Mammary epithelial cell (primary cell): ENCODE results near the gene XPO4.

Experiments
- CTCF ChIP-seq, 2 donors: IDR thresholded peaks in 1 of 2; conservative IDR thresholded peaks in 1 of 2; 2 replicates each; pipeline ENCODE4 v1.5.1; 2011 to 2012; ENCODE audit warnings: inconsistent platforms in 2 of 2, low read length in 2 of 2, mild to moderate bottlenecking in 2 of 2, control low read depth in 1 of 2, low read depth in 1 of 2; ENCODE audit not compliant: insufficient read depth in 1 of 2; ENCODE audit errors: extremely low read depth in 1 of 2
- EZH2 ChIP-seq: IDR thresholded peaks from 2 replicates; pipeline ENCODE4 v1.6.1; 2012; ENCODE audit warnings: low read length, inconsistent platforms, borderline replicate concordance

- TF ChIP-seq CTCF (conservative IDR thresholded peaks at IDR 0.05 in 1 of 2, IDR thresholded peaks at IDR 0.05 in 1 of 2; ENCODE audit: extremely low read depth in 1 of 2, insufficient read depth in 1 of 2, low read depth in 1 of 2, low read length in 2 of 2) (no peak), EZH2 (no peak)
Observed at GRCh38 chr13:20727856-20728255, 174.7 kb downstream of the XPO4 start.
